HG03025 (cell line): Measurements from ENCODE around the gene FAM168B.

Experiments used
- ATAC-seq: cut with Tn5 transposase; IDR thresholded peaks from one replicate; pipeline ENCODE4 v1.9.1; 2021; ENCODE audit warnings: mild to moderate bottlenecking, moderate library complexity; ENCODE audit not compliant: unreplicated experiment, low FRiP score

The FAM168B gene

DNA sequence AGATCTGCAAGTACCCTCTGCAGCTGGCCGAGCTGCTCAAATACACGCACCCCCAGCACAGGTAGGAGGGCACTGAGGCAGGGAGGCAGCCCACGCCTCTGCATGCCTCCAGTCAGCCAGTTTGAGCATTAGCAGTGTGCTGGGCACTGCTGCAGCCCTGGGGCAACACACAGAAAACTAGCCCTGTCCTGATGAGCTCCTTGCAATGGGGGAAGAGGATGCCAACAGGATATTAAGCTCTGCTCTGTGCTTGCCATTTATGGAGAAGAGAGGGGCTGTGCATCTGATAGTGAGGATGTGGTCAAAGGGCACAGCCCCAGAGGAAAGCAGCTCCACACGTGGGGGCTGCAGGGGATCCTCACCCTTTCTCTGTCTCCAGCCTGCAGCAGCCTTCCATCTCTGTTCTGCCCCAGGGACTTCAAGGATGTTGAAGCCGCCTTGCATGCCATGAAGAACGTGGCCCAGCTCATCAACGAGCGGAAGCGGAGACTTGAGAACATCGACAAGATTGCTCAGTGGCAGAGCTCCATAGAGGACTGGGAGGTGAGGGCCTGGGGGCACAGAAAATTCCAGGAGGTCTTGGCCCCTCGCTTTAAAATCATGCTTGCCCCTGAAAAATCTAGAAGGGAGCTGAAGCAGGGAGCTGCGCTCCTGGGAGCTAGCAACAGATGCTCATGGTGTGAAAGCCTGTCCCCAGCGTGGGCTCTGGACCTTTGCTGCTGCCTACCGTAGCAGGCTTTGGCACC, 51.7 kb downstream of the FAM168B start:
- ATAC-seq: no peak

DNA sequence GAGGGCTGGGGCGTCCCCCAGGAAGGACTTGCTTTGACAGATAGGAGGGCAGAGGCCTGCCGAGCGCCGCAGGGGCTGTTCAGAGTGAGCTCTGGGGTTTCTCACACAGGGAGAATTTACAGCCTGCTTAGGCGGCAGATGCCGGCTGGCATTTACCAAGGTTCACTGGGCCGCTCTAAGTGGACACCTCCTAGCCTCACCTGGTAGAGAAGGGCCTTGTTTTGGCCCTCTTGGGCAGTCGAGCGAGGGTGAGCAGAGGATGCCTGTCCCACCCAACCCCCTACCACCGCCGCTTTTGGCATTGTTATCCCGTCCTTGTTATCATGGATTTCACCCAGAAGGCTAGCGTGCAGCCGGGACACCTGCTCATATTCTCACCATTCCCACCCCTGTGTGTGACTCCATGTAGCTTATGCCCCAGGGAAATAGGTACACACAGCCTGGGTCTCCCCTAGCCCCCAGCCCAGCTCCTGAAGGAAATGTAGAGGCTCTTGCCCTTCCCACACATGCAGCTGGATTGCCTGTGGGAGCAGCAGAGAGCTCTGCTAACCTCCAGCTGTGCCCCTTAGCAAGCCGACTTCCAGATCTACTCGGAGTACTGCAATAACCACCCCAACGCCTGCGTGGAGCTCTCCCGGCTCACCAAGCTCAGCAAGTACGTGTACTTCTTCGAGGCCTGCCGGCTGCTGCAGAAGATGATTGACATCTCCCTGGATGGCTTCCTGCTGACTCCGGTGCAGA, 52.4 kb downstream of the FAM168B start:
- ATAC-seq: no peak

DNA sequence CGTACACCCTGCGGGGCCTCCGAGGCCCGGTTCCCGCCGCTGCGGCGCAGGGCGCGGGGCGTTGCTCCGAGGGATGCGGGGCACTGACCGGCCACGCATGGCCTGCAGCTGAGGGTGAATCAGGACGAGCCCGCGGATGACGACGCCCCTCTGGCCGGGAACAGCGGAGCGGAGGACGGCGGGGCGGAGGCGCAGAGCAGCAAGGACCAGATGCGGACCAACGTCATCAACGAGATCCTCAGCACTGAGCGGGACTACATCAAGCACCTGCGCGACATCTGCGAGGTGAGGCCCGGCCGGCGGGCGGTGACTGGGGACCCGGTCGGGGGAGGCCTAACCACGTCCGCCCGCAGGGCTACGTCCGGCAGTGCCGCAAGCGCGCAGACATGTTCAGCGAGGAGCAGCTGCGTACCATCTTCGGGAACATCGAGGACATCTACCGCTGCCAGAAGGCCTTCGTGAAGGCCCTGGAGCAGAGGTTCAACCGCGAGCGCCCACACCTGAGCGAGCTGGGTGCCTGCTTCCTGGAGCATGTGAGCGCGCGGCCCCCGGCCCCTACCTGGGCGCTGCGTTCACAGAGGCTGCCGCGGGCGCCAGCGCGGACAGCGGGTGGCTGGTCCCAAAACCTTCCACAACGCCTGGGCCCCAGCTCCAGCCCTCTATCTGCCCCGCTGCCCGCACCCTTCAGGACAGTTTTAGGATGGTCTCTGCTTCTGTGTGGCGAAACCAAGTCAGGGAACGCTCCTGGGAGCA, 53.2 kb downstream of the FAM168B start:
- ATAC-seq: no peak

DNA sequence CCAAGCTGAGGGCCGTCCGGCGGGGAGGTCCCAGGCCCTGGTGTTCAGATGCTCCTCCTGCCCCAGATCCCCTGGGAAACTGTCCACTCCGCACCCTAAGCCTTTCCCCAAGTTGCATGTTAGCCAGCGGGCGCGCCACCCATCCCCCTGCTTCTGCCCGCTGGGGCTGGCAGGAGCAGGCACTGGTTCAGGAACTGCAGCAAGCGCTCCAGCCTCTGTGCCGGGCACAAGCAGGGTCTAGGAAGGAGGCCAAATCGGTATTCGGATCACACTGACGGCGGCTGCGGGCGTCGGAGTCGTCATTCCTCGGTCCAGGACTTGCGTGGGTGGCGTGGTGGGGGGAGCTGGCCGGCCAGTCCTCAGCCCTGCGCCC, 53.7 kb downstream of the FAM168B start:
- ATAC-seq: no peak

DNA sequence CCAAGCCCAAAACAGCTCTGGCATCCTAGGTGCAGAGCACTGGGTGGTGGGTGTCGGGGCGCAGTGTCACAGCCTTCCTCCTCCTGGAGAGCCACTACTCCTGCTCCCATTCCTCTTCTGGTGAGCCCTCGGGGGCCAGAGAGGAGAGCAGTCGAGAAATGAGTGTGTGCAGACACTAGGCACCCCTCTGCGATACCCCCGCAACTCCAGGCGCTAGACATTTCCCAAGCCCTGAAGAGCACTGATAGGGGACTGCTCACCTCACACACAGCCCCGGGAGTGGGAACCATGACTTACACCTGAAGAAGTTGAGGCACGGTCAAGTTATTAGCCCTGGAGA, 54.2 kb downstream of the FAM168B start:
- no peak for ATAC-seq

DNA sequence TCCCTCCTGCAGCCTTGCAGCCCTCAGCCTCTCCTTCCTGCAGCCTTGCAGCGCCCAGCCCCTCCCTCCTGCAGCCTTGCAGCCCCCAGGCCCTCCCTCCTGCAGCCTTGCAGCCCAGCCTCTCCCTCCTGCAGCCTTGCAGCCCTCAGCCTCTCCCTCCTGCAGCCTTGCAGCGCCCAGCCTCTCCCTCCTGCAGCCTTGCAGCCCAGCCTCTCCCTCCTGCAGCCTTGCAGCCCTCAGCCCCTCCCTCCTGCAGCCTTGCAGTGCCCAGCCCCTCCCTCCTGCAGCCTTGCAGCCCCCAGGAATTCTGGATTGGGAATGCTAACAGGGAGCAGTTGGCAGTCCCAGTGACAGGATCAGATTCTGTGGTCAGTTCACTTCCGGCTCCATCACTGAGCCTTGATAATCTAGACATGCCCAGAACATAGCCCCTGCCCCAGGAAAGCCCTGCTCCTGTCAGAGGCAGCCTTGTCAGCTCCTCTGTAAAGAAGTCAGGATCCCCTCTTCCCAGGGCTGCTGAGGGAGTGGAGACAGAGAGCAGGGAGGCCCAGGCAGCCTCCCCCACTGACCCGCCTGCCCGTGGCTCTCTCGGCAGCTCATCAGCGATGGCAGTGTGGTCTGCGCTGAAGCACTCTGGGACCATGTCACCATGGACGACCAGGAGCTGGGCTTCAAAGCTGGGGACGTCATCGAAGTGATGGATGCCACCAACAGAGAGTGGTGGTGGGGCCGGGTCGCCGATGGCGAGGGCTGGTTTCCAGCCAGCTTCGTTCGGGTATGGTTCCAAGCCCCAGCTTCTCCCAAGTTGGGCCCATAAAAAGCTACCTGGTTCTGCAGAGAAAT, 54.8 kb downstream of the FAM168B start:
- ATAC-seq: no peak

DNA sequence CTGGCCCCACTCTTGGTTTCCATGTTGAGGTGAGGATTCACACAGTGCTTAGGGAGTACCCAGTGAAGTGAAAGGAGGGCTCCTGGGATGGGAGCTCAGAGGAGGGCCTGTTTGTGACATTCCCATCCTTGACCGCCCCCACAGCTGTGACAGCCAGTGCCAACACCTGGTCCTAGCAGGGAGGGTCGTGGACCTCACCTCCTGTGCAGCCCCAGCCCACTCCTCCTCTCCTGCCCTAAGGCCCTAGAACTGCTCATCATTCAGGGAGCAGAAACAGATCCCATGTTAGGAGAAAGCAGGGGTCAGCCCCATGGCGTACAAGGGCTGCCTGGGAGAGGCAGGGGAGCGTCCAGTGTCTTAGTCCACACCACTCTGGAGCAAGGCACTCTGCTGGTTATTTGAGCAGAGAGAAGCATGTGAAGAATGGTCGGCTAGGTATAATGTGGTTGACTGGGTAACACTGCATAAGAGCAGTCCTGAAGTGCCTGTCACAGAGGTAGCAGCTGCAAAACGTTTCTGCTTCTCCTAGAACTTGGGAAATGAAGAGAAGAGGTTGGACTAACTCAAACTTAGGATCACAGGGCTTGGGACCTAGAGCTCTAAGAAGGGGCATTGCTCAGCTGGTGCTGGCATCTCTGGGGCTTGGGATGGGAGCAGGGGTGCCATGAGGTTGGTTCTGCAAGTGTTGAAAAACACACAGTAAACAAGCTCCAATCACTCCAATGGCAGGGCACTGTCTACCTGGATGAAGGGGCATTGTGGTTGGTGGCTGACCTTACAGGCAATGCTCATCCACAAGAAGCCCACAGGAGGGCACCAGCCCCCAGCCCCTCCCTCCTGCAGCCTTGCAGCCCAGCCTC, 55.6 kb downstream of the FAM168B start:
- ATAC-seq: no peak

DNA sequence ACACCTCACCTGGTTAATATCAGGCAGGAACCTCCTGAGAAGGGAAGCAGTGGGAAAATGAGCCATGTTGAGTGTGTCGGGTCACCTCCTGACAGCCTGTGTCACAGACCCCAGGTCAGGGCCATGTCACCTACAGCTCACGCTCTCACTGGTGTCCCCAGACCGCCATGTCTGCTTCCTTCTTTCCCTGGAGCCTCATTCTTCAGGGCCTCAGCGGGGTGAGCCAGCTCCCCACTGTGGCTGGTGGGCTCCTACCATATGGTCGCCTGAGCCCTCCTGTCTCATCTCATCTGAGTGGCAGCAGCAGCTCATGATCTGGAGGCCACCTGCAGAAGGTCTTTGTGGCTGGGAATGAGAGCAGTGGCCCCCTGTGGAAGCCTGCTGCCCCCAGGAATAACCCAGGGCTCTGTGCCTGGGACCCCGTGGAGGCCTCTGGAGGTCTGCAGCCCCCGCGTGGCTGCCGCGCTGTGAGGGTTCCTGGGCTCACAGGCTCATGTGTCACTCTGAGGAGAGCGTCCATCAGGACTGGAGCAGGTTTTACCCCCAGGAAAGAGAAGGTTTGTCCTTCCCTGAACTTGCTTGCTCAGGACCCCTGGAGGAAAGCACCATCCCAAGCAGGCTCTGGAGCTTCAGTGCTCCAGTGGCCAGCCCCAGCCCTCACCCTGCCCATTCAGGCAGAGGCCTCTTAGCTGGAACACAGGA, 56.4 kb downstream of the FAM168B start:
- ATAC-seq: no peak

DNA sequence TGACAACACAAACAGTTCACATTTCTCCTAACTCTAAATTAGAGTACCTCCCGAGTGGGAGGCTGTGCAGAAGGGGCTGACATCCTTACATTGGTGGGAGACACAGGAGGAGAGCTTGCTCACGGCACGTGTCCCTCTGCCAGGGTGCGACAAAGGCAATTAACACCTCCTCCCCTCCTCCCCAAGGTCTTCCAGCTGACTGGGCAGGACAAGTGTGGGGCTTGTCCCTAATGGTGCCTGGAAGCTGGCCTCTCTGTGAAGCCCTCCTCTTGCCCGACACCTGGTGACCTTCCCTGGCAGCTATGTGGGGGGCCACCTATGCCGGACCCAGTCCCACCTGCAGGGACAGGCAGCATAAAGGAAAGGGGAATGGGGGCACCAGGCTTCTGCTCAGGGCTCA, 57.0 kb downstream of the FAM168B start:
- ATAC-seq: no peak

DNA sequence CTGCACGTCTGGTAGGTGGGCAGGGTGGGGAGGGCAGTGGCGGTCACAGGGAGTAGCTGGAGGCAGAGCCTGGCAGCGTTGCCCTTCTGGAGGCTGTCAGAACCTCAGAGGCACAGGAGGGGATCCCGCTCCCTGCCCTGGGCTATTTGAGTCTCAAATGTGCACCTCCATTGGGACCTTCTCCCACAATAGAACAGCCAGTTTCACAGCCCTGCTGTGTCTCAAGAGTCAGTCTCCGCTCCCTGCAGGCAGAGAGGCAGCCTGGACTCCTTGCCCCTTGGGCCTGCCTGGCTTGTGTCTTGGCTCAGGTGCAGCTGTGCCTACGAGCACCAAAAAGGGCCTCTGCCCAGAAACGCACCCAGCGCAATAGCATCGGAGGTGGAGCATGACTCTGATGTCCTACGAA, 57.4 kb downstream of the FAM168B start:
- ATAC-seq: no peak

DNA sequence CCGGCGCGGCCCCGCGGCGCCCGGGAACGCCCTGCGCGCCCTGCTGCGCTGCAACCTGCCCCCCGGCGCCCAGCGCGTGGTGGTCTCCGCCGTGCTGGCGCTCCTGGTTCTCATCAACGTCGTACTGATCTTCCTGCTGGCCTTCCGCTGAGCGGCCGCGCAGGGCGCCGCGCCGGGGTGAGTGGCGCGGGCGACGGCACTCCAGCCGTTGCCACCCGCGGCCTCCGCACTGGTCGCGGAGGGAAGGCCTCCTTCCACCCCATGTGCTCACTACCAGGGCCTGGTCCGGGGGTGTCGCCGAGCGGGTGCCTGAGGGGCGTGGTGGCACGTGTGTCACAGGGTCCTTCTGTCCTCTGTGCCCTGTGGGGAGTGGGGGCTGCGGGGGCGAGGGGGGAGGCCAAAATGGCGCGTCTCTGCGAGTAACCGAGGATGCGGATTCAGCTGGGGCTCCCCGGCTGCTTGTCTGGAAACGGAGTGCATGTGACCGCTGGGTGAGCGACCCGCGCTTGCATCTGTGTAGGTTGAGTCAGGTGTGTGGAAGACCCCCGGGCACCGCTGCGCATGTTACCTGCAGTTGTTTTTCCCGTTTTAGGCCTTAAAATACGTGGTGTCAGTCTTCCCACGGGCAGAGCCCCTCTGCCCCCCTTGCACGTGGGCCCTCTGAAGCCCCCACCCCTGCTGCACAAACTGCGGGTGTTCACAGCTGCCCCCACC, 58.0 kb downstream of the FAM168B start:
- ATAC-seq: no peak

DNA sequence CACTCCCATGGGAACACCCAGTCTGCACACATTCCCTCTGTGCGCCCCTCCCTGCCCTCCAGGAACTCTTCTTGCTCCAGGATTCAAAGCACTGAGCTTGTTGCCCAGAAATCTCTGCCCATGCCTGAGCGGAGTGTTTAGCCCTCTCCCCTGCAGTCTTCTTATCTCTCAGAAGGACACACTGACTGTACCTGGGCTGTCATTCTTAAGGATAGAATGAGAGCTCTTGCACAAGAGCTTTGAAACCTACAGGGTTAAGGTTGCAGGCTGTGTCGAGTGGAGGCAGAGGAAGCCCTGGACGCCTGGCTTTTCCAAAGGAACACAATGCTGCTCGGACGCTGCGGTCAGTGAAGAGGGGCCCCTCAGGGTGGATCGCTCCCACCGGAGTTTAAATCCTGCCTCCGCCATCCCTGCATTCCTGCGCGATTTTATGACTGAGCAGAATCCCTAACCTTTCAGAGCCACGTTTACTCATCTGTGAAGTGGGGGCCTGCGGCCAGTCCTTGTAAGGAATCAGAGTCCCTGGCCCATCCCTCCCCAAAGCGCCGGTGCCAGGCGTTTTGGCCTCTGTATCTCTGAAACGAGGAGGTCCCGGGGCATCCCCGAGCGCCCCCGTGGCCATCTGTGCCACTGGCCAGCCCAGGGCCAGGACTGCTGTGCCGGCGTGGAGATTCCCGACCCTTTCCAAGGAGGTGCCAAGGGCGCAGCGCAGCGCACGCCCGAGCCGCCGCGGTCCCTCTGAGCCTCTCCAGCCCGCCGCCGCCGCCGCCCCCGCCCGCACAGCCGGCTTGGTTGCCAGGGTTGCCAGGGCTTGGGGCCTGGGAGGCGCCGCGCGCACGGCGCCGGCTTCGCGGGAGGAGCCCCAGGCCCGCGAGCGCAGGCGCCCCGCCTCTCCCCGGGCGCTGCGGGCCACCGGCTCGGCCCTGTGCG, 58.9 kb downstream of the FAM168B start:
- ATAC-seq: no peak

DNA sequence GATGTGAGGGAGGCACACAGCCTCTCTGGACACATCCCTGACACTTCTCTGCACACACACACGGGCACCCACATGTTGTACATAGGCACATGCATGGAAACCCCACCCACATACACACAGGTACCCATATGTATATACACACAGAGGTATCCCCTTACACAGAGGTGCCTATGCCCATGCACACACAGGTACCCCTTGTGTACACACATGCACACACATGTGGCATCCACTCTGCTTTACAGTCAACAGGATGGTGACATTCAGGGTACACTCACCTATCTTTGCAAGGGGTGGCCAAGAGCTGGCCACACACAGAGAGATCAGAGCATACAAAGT, 59.5 kb downstream of the FAM168B start:
- ATAC-seq: no peak

DNA sequence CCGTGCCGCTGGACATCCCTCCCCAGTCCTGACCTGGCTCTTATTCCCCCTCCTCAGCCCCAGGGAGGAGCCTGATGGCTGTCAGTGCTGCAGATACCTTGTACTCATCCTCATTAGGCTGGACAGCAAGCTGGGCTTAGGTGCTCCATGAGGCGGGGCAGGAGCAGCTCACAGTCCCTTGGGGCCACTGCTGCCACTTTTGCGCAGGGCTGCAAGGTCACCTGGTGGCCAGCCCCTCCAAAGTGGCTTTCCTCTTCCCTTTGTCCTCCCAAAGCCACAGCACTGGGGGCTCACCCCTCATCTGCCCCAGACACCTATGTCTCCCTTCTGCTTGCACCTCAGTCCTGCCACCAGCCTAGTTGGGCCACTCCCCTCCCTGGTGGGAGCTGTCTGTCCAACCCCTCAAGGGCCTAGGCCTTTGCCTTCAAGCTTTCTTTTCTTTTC, 60.8 kb downstream of the FAM168B start:
- ATAC-seq: no peak

DNA sequence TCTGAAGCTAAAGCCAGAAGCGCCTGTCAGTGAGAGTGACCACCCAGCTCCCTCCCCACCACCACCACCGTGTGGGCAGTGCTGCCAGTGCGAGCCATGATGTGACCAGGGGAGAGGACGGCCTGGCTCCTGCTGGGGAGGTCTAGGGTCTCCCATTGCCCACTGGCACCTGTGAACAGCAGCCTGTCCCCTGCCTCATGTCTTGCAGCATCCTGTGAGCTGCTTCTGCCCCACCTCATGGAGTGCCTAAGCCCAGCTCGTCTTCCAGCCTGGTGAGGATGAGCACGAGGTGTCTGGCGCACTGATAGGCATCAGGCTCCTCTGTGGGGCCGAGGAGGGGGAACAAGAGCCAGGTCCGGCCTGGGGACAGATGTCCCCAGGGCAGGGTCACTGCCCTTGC, 61.4 kb downstream of the FAM168B start:
- ATAC-seq: no peak

DNA sequence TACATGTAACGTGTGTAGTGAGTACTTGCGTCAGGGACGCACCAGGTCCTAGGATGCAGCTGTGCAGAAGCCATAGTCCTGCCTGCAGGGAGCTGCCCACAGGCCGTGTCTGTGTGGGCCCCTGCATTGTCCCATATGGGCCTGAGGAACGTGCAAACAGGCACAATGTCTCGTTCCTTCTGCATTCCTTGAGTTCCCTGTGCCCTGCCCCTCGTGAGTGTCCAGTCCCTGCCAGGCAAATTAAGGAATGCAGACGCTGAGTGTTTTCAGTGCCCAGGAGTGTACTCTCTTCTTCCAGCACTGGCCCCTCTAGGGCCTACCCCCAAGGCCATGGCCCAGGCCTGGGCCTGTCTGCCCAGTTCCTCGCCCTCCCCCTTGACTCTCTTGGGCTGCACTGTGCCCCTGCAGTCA, 61.8 kb downstream of the FAM168B start:
- no peak for ATAC-seq

DNA sequence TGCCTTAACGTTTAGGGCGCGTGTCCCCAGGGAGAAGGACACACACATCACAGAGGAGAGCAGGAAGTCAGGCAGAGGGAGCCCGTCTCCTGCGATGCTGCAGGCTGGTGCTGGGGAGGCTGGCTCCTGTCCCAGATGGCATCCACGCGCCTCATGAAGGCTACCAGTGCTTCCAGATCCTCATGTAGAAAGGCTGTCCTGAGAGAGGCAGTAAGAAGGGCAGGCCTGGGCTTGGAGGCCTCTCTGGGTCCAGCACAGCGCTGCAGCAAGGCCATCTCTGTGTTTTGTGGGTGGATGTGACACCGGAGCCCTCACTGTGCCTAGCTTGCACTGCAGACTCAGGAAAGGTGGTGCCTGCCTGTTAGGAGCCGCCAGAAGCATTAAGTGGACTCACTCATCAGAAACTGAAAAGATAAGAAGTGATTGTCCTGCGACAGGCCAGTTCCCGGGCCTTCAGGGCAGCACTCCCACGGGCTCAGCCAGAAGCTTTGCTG, 62.7 kb downstream of the FAM168B start:
- ATAC-seq: no peak
